ENCODE measurements around the gene ZC3H13. TPM values are rescaled to one million over a fixed set of nuclear protein-coding genes. Genes with fewer than 3 reads are reported as not detected.

The ZC3H13 gene
- total RNA-seq, 4 donors from 2014 or later: 22.7 to 49.0 (median 24.9) TPM

- DNase-seq (ENCODE audit: low spot score) (no peak), ATAC-seq (ENCODE audit: low FRiP score) (no peak)
- TF ChIP-seq CTCF (IDR thresholded peaks at IDR 0.05): no peak
These were observed 603 bp downstream of the ZC3H13 start for GRCh38 chr13:46051968-46052318.

- no peak for TF ChIP-seq CTCF (IDR thresholded peaks at IDR 0.05)
- ATAC-seq (ENCODE audit: low FRiP score): no peak
- no peak for DNase-seq (ENCODE audit: low spot score)
These were observed 1.8 kb downstream of the ZC3H13 start for GRCh38 chr13:46050771-46051170.

- no peak for TF ChIP-seq CTCF (IDR thresholded peaks at IDR 0.05)
These were observed 7.1 kb downstream of the ZC3H13 start for GRCh38 chr13:46045424-46045823.

GRCh38 chr13:46043647-46044046, 8.9 kb downstream of the ZC3H13 start:
- no peak for DNase-seq (ENCODE audit: low spot score)
- no peak for ATAC-seq (ENCODE audit: low FRiP score)
- no peak for TF ChIP-seq CTCF (IDR thresholded peaks at IDR 0.05)

More at GRCh38 chr13:46045424-46045823, 7.1 kb downstream of the ZC3H13 start:
- no peak for ATAC-seq (ENCODE audit: low FRiP score)
- DNase-seq (ENCODE audit: low spot score): no peak

- no peak for ATAC-seq (ENCODE audit: low FRiP score)
- DNase-seq (ENCODE audit: low spot score): no peak
These were observed 11.1 kb downstream of the ZC3H13 start for GRCh38 chr13:46041419-46041839.

GRCh38 chr13:46040763-46041162, 11.8 kb downstream of the ZC3H13 start:
- DNase-seq (ENCODE audit: low spot score) (no peak), ATAC-seq (ENCODE audit: low FRiP score) (no peak)
- no peak for TF ChIP-seq CTCF (IDR thresholded peaks at IDR 0.05)

More at GRCh38 chr13:46041419-46041839, 11.1 kb downstream of the ZC3H13 start:
- TF ChIP-seq CTCF (IDR thresholded peaks at IDR 0.05): no peak

- ATAC-seq (ENCODE audit: low FRiP score) (no peak), DNase-seq (ENCODE audit: low spot score) (no peak)
- no peak for TF ChIP-seq CTCF (IDR thresholded peaks at IDR 0.05)
These were observed 12.9 kb downstream of the ZC3H13 start for GRCh38 chr13:46039411-46040182.

All from omental fat pad (tissue), 4 donors.